Endothelial cell of umbilical vein (primary cell): Measurements from ENCODE around the gene MBTPS1. TPM values are rescaled to one million over a fixed set of nuclear protein-coding genes. Genes with fewer than 3 reads are reported as not detected.

Source experiments
- BruUV-seq: library from RNA; stranded (reverse); fragments of 400-500 nt; replicated peaks from 2 replicates; lab custom pipeline; 2021; lab: Mats Ljungman, UMichigan
- CTCF ChIA-PET: fragments of 300-600, 350-600 bp; sonication (Branson Sonifier 250); formaldehyde crosslinking; loops from one replicate; lab custom pipeline; 2021; ENCODE audit warnings: antibody characterized with exemption, inconsistent platforms; lab: Charles Lee
- POLR2A ChIA-PET: fragments of 300-600, 350-600 bp; sonication (Branson Sonifier 250); formaldehyde crosslinking; loops from one replicate; lab custom pipeline; 2021; ENCODE audit warnings: antibody characterized with exemption, inconsistent platforms; lab: Charles Lee
- DNase-seq: peaks from one replicate; pipeline ENCODE4 v3.0.0-alpha.2; 2011; ENCODE audit warnings: low read depth, low spot score
- FAIRE-seq: peaks from 2 replicates; lab custom pipeline; 2011; peaks lifted over from hg19 to GRCh38; lab: Jason Lieb, UNC
- H2AFZ ChIP-seq: 2 replicates; pipeline ENCODE4 v1.6.0; 2012; ENCODE audit warnings: low read depth, low read length, control low read depth, inconsistent platforms
- H3K27ac ChIP-seq: 2 replicates; pipeline ENCODE4 v1.5.1; 2011; ENCODE audit warnings: low read depth, mild to moderate bottlenecking, control low read depth, low read length, moderate library complexity; ENCODE audit not compliant: insufficient read depth
- H3K27me3 ChIP-seq, 2 experiments: 2 replicates each; pipeline versions ENCODE4 v1.6.0 to v1.6.1; 2011; ENCODE audit warnings: low read length in 2 of 2, mixed read lengths in 1 of 2; ENCODE audit not compliant: control insufficient read depth in 2 of 2, insufficient read depth in 2 of 2
- H3K36me3 ChIP-seq, 2 experiments: 2 replicates in 1 of 2; 3 replicates in 1 of 2; pipeline ENCODE4 v1.5.1; 2011; ENCODE audit warnings: low read length in 2 of 2, mild to moderate bottlenecking in 1 of 2, moderate library complexity in 1 of 2; ENCODE audit not compliant: control insufficient read depth in 2 of 2, insufficient read depth in 2 of 2; ENCODE audit errors: extremely low read depth in 1 of 2
- H3K4me1 ChIP-seq: 3 replicates; pipeline ENCODE4 v1.5.1; 2011; ENCODE audit warnings: mild to moderate bottlenecking, low read length; ENCODE audit not compliant: control insufficient read depth, insufficient read depth; ENCODE audit errors: extremely low read depth
- H3K4me2 ChIP-seq: 2 replicates; pipeline ENCODE4 v1.6.1; 2011; ENCODE audit warnings: low read length, control low read depth, mixed read lengths; ENCODE audit not compliant: insufficient read depth
- H3K4me3 ChIP-seq, 3 experiments: fragments of 200-600 bp in 1 of 3; sonication (generic), shearing (Covaris generic) in 1 of 3; replicated peaks in 1 of 3; 2 replicates each; pipeline ENCODE4 v1.5.1; 2011 to 2016; ENCODE audit warnings: control low read depth in 3 of 3, low read length in 3 of 3, mild to moderate bottlenecking in 2 of 3, inconsistent platforms in 1 of 3, low read depth in 1 of 3, moderate library complexity in 1 of 3; ENCODE audit not compliant: insufficient read depth in 1 of 3
- H3K79me2 ChIP-seq: 2 replicates; pipeline ENCODE4 v1.6.0; 2012; ENCODE audit warnings: low read length, inconsistent platforms; ENCODE audit not compliant: control insufficient read depth, insufficient read depth
- H3K9ac ChIP-seq: replicated peaks from 2 replicates; pipeline ENCODE3; 2011; ENCODE audit warnings: low read length, control low read depth; ENCODE audit not compliant: insufficient read depth; ENCODE audit errors: extremely low read depth
- H3K9me1 ChIP-seq: replicated peaks from 3 replicates; pipeline ENCODE4 v1.6.0; 2011; ENCODE audit warnings: mild to moderate bottlenecking, low read length; ENCODE audit not compliant: control insufficient read depth, insufficient read depth; ENCODE audit errors: extremely low read depth
- H3K9me3 ChIP-seq: replicated peaks from 2 replicates; pipeline ENCODE4 v1.5.1; 2012; ENCODE audit warnings: low read length, inconsistent platforms; ENCODE audit not compliant: control insufficient read depth, insufficient read depth
- H4K20me1 ChIP-seq: replicated peaks from 2 replicates; pipeline ENCODE3; 2011; ENCODE audit warnings: mild to moderate bottlenecking, low read length; ENCODE audit not compliant: control insufficient read depth, insufficient read depth; ENCODE audit errors: extremely low read depth
- EZH2 ChIP-seq: IDR thresholded peaks from 2 replicates; pipeline ENCODE4 v1.6.1; 2012; ENCODE audit warnings: borderline replicate concordance, low read depth, mild to moderate bottlenecking, moderate library complexity, low read length, inconsistent platforms; ENCODE audit not compliant: severe bottlenecking
- FOS ChIP-seq: IDR thresholded peaks from 2 replicates; pipeline ENCODE4 v1.6.1; 2011; ENCODE audit warnings: mild to moderate bottlenecking, low read length, moderate library complexity, borderline replicate concordance; ENCODE audit not compliant: insufficient read depth
- GATA2 ChIP-seq: IDR thresholded peaks from 2 replicates; pipeline ENCODE4 v1.7.0; 2011; ENCODE audit warnings: low read depth, mild to moderate bottlenecking, moderate library complexity, mixed read lengths, low read length; ENCODE audit not compliant: insufficient read length, insufficient read depth
- JUN ChIP-seq: IDR thresholded peaks from 2 replicates; pipeline ENCODE4 v1.6.1; 2011; ENCODE audit warnings: borderline replicate concordance, low read depth; ENCODE audit not compliant: insufficient read length, insufficient read depth
- MAX ChIP-seq: IDR thresholded peaks from 2 replicates; pipeline ENCODE4 v1.6.1; 2011; ENCODE audit not compliant: insufficient read depth, insufficient read length
- MYC ChIP-seq: IDR thresholded peaks from one replicate; pipeline ENCODE4 v1.6.1; 2011; ENCODE audit warnings: mild to moderate bottlenecking, low read depth, low read length
- POLR2A ChIP-seq: IDR thresholded peaks from 2 replicates; pipeline ENCODE4 v1.6.1; 2012; ENCODE audit warnings: low read depth, mild to moderate bottlenecking, control low read depth, low read length
- POLR2AphosphoS5 ChIP-seq: IDR thresholded peaks from 2 replicates; pipeline ENCODE4 v1.6.1; 2012; ENCODE audit warnings: low read depth, mild to moderate bottlenecking, control low read depth, low read length, moderate library complexity; ENCODE audit not compliant: insufficient read depth
- dilution Hi-C: fragments of 300-500 bp; cut with MboI; formaldehyde crosslinking; loops from one replicate; pipeline ENCODE4 v1.15.0; 2019; ENCODE audit warnings: low sequenced_read_pairs; ENCODE audit not compliant: extremely low pct_ligation_motif_present
- intact Hi-C: fragments of 100-400 bp; cut with micrococcal nuclease; formaldehyde crosslinking; loops from one replicate; pipeline ENCODE4 v1.10.0; 2022
- polyA plus RNA-seq, 4 experiments: library from polyadenylated mRNA; depleted of rRNA in 3 of 4; stranded (reverse) in 3 of 4; unstranded in 1 of 4; fragments of >200 nt; gene quantifications; 2 replicates each; pipeline versions ENCODE4 v1.2.1 to v1.2.3, GENCODE V29; 2011 to 2012; ENCODE audit warnings: missing spikeins in 1 of 4
- total RNA-seq: library from RNA; stranded (reverse); gene quantifications from 2 replicates; pipeline ENCODE4 v1.2.3, GENCODE V29; 2021
- TF ChIP-seq, protein P1 (sequence below), 2 donors: IDR thresholded peaks; 1 replicate in 1 of 2; 2 replicates in 1 of 2; pipeline ENCODE4 v1.5.1; 2011; ENCODE audit warnings: low read length in 2 of 2, mild to moderate bottlenecking in 2 of 2, moderate library complexity in 2 of 2, control low read depth in 1 of 2, inconsistent platforms in 1 of 2, low read depth in 1 of 2; ENCODE audit not compliant: insufficient read depth in 1 of 2; ENCODE audit errors: extremely low read depth in 1 of 2

MBTPS1 gene
- total and polyA plus RNA-seq, 2 donors (not counting 3 experiments of a cell fraction or from before 2014, with no cell fraction given) = 82.3 to 99.6 TPM

DNA sequence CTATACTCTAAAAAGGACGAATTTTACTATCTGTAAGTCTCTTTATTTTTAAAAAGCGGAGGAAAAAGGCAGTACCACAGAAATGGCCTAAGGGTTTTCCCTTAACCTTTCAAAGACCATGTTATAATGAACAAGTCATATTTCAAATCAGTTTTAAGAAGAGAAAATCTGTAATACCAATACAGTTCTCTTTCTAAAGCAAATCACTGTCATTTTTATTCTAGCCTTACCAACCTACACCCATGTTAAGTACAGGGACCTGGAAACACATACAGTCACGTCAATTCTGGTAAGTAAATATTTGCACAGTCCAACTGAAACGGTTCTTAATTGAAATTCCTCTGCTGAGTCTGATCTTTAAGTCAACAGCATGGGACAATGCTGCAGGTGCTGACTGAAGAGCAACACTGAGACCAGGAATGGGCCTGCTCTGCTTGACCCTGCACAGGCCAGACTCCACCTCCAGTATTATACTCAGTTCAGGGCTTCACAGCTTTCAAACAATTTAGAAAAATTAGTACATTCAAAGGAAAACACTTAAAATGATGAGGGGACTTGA, 20.2 kb downstream of the MBTPS1 start:
- H3K79me2 ChIP-seq = peaks cover 6% of the 10 kb centered on the region
- peaks cover 14 to 24% of the 10 kb centered on the region in 2 experiments for H3K36me3 ChIP-seq
- no TSS peak for BruUV-seq
- no peak for DNase-seq
- H3K9me1 ChIP-seq = no peaks in the 10 kb centered on the region
- ChIA-PET POLR2A (no interaction called here), CTCF (interaction anchor here (0.7 to 1.1 kb wide), 2 partner anchors 12 to 20 kb away, joined by 3 read pairs; partner anchors contain the start of gene MBTPS1)
- no peak overlapping the region for H3K27ac ChIP-seq
- no peak for TF ChIP-seq GATA2
- TF ChIP-seq, protein P1, sequence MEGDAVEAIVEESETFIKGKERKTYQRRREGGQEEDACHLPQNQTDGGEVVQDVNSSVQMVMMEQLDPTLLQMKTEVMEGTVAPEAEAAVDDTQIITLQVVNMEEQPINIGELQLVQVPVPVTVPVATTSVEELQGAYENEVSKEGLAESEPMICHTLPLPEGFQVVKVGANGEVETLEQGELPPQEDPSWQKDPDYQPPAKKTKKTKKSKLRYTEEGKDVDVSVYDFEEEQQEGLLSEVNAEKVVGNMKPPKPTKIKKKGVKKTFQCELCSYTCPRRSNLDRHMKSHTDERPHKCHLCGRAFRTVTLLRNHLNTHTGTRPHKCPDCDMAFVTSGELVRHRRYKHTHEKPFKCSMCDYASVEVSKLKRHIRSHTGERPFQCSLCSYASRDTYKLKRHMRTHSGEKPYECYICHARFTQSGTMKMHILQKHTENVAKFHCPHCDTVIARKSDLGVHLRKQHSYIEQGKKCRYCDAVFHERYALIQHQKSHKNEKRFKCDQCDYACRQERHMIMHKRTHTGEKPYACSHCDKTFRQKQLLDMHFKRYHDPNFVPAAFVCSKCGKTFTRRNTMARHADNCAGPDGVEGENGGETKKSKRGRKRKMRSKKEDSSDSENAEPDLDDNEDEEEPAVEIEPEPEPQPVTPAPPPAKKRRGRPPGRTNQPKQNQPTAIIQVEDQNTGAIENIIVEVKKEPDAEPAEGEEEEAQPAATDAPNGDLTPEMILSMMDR (IDR thresholded peaks at IDR 0.05; ENCODE audit: extremely low read depth in 1 of 2, insufficient read depth in 1 of 2, low read depth in 1 of 2, low read length in 2 of 2) = no peak
- TF ChIP-seq EZH2 = no peak
- no peak for TF ChIP-seq POLR2A
- TF ChIP-seq MAX = no peak
- TF ChIP-seq FOS = no peak
- no peak for TF ChIP-seq JUN
- TF ChIP-seq MYC = no peak
- no peak for TF ChIP-seq POLR2AphosphoS5
- H4K20me1 ChIP-seq = no peaks in the 10 kb centered on the region
- no peak overlapping the region for H3K4me2 ChIP-seq
- H3K4me1 ChIP-seq = peaks cover 5% of the 10 kb centered on the region
- no peak overlapping the region for H3K9ac ChIP-seq
- no peak overlapping the region for H2AFZ ChIP-seq
- intact Hi-C loops (no loop called here), dilution Hi-C loops (no loop called here)
- no peaks in the 10 kb centered on the region for H3K27me3 ChIP-seq
- no peak overlapping the region for H3K4me3 ChIP-seq
- no peaks in the 10 kb centered on the region for H3K9me3 ChIP-seq
- FAIRE-seq = no peak
